Measurements from ENCODE around the gene PPFIA4.
"Not testable (repeated sequence)": the region's sequence is repeated elsewhere in the genome, so short reads cannot be mapped to it uniquely, and the experiment has no call there.

PPFIA4 gene

DNA sequence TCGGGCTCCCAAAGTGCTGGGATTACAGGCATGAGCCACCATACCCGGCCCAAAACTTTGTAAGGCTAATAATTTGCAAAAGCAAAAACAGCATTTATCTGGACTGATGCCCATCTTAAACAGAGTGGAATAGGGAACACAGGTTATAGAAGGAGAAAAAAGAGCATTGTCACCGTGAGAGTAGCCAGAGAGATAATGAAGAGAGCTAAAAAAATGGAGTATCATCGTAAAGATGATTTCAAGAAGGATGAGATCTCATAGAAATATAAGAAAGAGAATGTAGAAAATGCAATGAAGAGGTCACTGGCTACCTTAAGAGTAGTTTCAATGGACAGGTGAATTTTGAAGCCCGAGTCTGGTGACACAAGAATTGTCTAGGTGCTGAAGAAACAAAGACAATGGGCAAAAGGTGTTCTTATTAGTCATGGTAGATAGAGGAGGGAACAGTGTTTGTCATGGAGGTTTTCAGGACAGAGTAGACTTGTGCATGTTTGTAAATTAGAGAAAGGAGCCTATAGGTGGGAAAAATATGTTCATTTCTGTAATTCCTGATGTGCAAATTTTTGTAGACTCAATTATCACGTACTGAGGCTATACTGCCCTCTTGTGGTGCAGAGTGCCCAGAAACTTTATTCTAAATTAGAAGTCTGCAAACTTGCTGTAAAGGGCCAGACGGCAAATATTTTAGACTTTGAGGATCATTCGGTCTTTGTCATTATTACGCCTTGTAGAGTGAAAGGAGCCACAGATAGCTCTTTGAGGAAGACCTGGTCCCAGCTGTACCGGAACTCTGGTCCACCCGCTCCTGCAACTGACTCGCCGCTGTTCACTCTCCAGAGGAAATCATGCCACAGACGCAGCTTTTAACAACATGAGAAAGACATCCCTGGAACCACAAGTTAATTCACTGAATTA, 27.2 kb upstream of the PPFIA4 start:
- no peak overlapping the region for H3K9ac ChIP-seq (ENCODE audit: low read length)
- no peaks in the 10 kb centered on the region for H3K36me3 ChIP-seq (ENCODE audit: control insufficient read depth, insufficient read depth, low read length)
- no peaks in the 10 kb centered on the region for H3K9me3 ChIP-seq (ENCODE audit: control insufficient read depth, low read length)
- no peak overlapping the region for H3K4me3 ChIP-seq (ENCODE audit: low read length)
- H3K4me1 ChIP-seq (ENCODE audit: control insufficient read depth, insufficient read depth, low read length) = no peaks in the 10 kb centered on the region
- peaks cover 6% of the 10 kb centered on the region for H3K27me3 ChIP-seq (ENCODE audit: control insufficient read depth, insufficient read depth, low read length)

DNA sequence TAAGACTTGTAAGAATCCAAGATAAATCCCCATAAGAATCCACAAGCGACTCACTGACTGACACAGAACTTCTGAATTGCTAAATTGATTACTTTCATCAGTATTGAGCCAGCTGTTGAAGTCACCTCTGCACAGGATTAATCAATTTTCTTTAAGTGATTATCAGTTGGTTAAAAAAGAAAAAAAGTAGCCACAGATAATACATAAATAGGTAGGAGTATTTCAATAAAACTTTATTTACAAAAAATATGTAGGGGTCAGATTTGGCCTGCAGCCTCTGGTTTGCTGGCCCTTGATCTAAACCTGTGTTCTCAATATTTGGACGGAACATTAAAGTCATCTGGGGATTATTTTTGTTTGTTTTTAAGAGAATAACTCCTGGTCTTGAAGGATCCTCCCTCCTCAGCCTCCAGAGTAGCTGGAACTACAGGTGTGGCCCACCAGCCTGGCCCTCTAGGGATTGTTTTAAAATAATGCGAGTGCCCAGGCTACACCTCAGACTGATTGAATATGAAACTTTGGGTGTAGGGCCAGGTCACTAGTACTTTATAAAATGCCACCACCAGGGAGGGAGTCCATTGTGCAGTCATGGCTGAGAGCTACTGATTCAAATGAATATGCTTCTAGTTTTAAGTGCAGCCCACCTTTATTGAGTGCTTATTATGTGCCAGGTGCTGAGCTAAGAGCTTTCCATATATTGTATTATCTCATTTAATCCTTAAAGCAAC, 25.9 kb upstream of the PPFIA4 start:
- peaks cover 6% of the 10 kb centered on the region for H3K27me3 ChIP-seq (ENCODE audit: control insufficient read depth, insufficient read depth, low read length)
- H3K4me3 ChIP-seq (ENCODE audit: low read length) = no peak overlapping the region
- no peaks in the 10 kb centered on the region for H3K4me1 ChIP-seq (ENCODE audit: control insufficient read depth, insufficient read depth, low read length)
- H3K9ac ChIP-seq (ENCODE audit: low read length) = no peak overlapping the region
- no peaks in the 10 kb centered on the region for H3K36me3 ChIP-seq (ENCODE audit: control insufficient read depth, insufficient read depth, low read length)
- H3K9me3 ChIP-seq (ENCODE audit: control insufficient read depth, low read length) = no peaks in the 10 kb centered on the region

DNA sequence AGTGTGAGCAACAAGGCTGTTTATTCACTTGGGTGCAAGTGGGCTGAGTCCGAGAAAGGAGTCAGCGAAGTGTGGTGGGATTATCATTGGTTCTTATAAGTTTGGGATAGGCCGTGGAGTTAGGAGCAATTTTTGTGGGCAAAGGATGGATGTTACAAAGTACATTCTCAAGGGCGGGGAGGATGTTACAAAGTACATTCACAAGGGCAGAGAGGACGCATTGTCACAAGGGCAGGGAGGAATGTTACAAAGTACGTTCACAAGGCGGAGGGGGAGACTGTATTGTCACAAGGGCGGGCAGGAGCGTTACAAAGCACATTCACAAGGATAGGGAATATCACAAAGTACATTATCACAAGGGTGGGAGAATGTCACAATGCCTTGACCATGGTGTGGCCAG, 24.3 kb upstream of the PPFIA4 start:
- Histone ChIP-seq H3K9me3 (ENCODE audit: control insufficient read depth, low read length) (no peaks in the 10 kb centered on the region), H3K9ac (ENCODE audit: low read length) (no peak overlapping the region), H3K36me3 (ENCODE audit: control insufficient read depth, insufficient read depth, low read length) (no peaks in the 10 kb centered on the region), H3K4me3 (ENCODE audit: low read length) (no peak overlapping the region), H3K4me1 (ENCODE audit: control insufficient read depth, insufficient read depth, low read length) (no peaks in the 10 kb centered on the region), H3K27me3 (ENCODE audit: control insufficient read depth, insufficient read depth, low read length) (peaks cover 2% of the 10 kb centered on the region)

DNA sequence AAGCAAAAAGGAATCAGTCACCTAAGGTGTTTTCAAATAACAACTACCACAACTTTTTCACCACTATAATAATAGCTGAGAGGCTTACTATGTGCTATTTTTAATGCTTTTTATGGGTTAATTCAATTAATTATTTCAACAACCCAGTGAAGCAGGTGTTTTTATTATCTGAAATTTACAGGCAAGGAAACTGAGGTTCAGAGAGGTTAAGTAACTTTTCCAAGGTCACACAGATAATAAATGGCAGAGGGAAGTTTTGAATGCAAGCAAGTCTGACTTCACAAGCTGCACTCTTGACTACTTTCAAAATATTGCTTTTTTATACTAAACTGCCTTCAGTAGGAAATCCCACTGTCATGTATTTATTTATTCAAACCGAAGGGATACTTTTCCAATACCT, 23.3 kb upstream of the PPFIA4 start:
- Histone ChIP-seq H3K4me1 (ENCODE audit: control insufficient read depth, insufficient read depth, low read length) (no peaks in the 10 kb centered on the region), H3K4me3 (ENCODE audit: low read length) (no peak overlapping the region), H3K27me3 (ENCODE audit: control insufficient read depth, insufficient read depth, low read length) (peaks cover 2% of the 10 kb centered on the region), H3K36me3 (ENCODE audit: control insufficient read depth, insufficient read depth, low read length) (no peaks in the 10 kb centered on the region), H3K9ac (ENCODE audit: low read length) (no peak overlapping the region), H3K9me3 (ENCODE audit: control insufficient read depth, low read length) (no peaks in the 10 kb centered on the region)

DNA sequence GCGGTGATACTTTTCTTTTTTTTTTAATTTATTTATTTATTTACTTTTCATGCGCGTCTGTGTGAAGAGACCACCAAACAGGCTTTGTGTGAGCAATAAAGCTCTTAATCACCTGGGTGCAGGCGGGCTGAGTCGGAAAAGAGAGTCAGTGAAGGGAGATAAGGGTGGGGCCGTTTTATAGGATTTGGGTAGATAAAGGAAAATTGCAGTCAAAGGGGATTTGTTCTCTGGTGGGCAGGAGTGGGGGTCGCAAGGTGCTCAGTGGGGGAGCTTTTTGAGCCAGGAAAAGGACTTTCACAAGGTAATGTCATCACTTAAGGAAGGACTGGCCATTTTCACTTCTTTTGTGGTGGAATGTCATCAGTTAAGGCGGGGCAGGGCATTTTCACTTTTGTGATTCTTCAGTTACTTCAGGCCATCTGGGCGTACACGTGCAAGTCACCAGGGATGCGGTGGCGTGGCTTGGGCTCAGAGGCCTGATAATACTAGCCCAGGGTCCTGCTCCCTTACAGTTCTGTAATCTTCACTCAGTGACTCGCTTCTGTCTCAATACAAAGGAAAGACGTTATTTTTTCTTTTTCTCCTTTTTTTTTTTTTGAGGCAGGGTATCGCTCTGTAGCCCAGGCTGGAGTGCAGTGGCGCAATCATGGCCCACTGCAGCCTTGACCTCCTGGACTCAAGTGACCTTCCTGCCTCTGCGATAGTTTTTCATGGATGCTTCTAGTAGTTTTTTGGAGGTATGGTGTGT, 20.7 kb upstream of the PPFIA4 start:
- not testable (repeated sequence) for H3K9ac ChIP-seq (ENCODE audit: low read length); H3K4me3 ChIP-seq (ENCODE audit: low read length)

DNA sequence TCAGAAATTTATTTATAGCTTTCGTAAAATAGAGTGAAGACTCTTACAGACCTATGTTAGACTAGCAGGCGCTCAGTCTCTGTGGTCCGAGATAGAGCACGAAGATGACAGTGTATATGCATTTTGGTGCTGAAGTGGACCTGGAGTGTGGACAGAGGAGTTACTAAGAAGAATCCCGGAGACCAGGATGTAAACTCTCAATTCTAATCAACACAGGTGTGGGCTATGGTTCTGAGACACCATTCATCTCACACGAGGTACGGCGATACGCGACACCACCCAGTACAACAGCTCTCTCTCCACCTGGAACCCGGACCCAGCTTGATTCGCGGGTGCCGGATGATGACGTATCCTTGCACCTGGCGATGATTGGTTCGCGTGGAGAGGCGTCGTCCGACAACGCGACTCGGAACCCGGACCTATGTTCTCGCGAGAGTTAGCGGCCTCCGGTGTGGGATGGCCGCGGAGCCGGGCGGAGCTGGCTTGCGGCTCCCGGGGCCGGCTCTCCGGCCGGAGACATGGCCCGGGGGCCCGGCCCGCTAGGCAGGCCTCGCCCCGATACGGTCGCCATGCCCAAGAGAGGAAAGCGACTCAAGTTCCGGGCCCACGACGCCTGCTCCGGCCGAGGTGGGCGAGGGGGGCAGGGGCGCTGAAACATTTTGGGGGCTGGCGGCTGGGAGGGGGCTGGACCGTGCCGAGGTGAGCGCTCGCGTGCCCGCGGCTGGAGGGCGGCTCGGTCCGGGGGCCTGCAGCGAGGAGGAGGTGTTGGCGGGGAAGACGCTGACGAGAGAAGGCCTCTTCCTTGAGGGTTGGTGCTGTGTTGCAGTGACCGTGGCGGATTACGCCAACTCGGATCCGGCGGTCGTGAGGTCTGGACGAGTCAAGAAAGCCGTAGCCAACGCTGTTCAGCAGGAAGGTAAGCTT, 19.1 kb upstream of the PPFIA4 start, which contains the start of gene TMEM183A:
TSS of gene TMEM183A (plus strand) at position 427 of the 924 bp plus-strand sequence. CDS start at position 519, 92 bp downstream.
- peak within 1 kb of the TSS; percentile 89 for H3K4me3 ChIP-seq (ENCODE audit: low read length)
- peak within 1 kb of the TSS; percentile 89 for H3K9ac ChIP-seq (ENCODE audit: low read length)
- no peaks in the 10 kb centered on the region for H3K9me3 ChIP-seq (ENCODE audit: control insufficient read depth, low read length)
- H3K36me3 ChIP-seq (ENCODE audit: control insufficient read depth, insufficient read depth, low read length) = no peaks in the 10 kb centered on the region
- peaks cover 6% of the 10 kb centered on the region for H3K4me1 ChIP-seq (ENCODE audit: control insufficient read depth, insufficient read depth, low read length)
- H3K27me3 ChIP-seq (ENCODE audit: control insufficient read depth, insufficient read depth, low read length) = peaks cover 2% of the 10 kb centered on the region

More for the DNA sequence above, 20.7 kb upstream of the PPFIA4 start:
- H3K9me3 ChIP-seq (ENCODE audit: control insufficient read depth, low read length); H3K27me3 ChIP-seq (ENCODE audit: control insufficient read depth, insufficient read depth, low read length); H3K4me1 ChIP-seq (ENCODE audit: control insufficient read depth, insufficient read depth, low read length); H3K36me3 ChIP-seq (ENCODE audit: control insufficient read depth, insufficient read depth, low read length): not testable (repeated sequence)

DNA sequence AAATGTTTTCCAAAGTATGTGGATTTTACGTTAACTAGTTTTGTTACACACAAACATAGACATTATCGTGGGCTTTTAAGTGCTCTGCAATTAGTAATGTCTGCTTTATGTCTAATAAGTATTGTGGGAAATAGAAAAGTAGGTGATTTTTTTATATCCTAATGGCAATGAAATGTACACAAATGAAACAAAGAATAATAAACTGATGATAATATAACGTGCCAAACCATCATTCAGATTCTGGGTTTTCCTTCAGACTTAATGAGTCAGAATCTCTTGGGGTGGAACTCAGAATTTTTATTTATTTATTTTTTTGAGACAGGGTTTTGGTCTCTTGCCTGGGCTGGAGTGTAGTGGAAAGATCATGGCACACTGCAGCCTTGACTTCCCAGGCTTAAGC, 17.1 kb upstream of the PPFIA4 start:
- H3K9ac ChIP-seq (ENCODE audit: low read length) = peak overlapping the region; percentile 89
- H3K9me3 ChIP-seq (ENCODE audit: control insufficient read depth, low read length) = no peaks in the 10 kb centered on the region
- H3K4me3 ChIP-seq (ENCODE audit: low read length) = no peak overlapping the region
- H3K4me1 ChIP-seq (ENCODE audit: control insufficient read depth, insufficient read depth, low read length) = peaks cover 6% of the 10 kb centered on the region
- peaks cover 3% of the 10 kb centered on the region for H3K36me3 ChIP-seq (ENCODE audit: control insufficient read depth, insufficient read depth, low read length)
- H3K27me3 ChIP-seq (ENCODE audit: control insufficient read depth, insufficient read depth, low read length) = no peaks in the 10 kb centered on the region

DNA sequence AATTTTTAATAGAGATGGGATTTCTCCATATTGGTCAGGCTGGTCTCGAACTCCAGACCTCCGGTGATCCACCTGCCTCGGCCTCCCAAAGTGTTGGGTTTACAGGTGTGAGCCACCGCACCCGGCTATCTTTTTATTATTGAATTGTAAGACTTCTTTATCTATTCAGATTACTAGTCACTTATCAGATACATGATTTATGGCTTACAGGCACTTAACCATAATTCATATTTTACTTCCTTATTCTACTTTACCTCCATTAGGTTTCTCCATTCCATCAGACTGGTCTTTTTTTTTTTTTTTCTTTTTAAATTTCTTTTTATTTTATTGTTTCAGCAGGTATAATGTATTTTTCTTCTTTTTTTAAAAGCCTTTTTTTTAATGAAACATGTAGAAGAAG, 14.7 kb upstream of the PPFIA4 start:
- Histone ChIP-seq H3K4me3 (ENCODE audit: low read length) (no peak overlapping the region), H3K36me3 (ENCODE audit: control insufficient read depth, insufficient read depth, low read length) (peaks cover 3% of the 10 kb centered on the region), H3K9ac (ENCODE audit: low read length) (no peak overlapping the region), H3K27me3 (ENCODE audit: control insufficient read depth, insufficient read depth, low read length) (no peaks in the 10 kb centered on the region), H3K9me3 (ENCODE audit: control insufficient read depth, low read length) (no peaks in the 10 kb centered on the region), H3K4me1 (ENCODE audit: control insufficient read depth, insufficient read depth, low read length) (peaks cover 6% of the 10 kb centered on the region)

DNA sequence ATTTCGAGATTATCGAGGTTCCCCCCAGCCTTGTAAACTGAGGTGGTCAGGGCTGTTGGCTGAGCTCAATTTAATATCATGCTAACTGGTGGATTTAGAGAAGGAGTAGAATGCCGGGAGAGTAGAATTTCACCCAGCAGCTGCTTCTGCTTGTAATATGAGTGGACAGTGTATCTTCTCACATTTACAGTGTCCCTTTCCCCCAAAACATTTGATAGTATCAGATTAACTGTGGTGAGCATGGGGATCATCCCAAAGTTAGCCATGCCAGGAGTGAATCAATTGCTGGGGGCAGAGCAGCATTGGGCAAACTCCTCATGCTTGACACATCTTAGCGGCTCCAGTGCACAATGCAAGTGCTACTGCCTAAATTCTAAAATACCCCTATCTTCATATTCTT, 9.2 kb upstream of the PPFIA4 start:
- H3K36me3 ChIP-seq (ENCODE audit: control insufficient read depth, insufficient read depth, low read length) = peaks cover 3% of the 10 kb centered on the region
- H3K4me3 ChIP-seq (ENCODE audit: low read length) = no peak overlapping the region
- H3K9ac ChIP-seq (ENCODE audit: low read length) = no peak overlapping the region
- no peaks in the 10 kb centered on the region for H3K9me3 ChIP-seq (ENCODE audit: control insufficient read depth, low read length)
- no peaks in the 10 kb centered on the region for H3K27me3 ChIP-seq (ENCODE audit: control insufficient read depth, insufficient read depth, low read length)
- H3K4me1 ChIP-seq (ENCODE audit: control insufficient read depth, insufficient read depth, low read length) = no peaks in the 10 kb centered on the region

DNA sequence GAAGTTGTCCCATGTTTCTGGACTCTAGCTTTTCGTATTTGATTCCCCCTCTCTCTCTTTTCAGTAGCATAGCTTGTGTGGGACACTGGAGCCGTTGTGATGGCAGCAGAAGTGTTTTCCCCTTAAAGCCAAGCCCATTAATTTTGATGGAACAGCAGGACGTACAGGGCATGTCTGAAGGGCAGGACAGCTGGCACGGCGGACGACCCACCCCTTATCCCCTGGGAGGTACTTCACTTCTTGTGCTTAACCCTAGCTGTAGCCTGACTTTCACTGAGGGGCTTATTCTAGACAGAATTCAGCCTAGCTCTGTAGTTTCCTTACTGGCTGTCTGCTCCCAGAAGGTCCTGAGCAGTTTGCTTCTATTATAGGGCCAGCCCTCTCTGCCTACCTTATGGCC, 8.6 kb upstream of the PPFIA4 start:
- H3K27me3 ChIP-seq (ENCODE audit: control insufficient read depth, insufficient read depth, low read length) = no peaks in the 10 kb centered on the region
- no peaks in the 10 kb centered on the region for H3K9me3 ChIP-seq (ENCODE audit: control insufficient read depth, low read length)
- no peaks in the 10 kb centered on the region for H3K4me1 ChIP-seq (ENCODE audit: control insufficient read depth, insufficient read depth, low read length)
- no peak overlapping the region for H3K4me3 ChIP-seq (ENCODE audit: low read length)
- H3K9ac ChIP-seq (ENCODE audit: low read length) = no peak overlapping the region
- peaks cover 3% of the 10 kb centered on the region for H3K36me3 ChIP-seq (ENCODE audit: control insufficient read depth, insufficient read depth, low read length)

DNA sequence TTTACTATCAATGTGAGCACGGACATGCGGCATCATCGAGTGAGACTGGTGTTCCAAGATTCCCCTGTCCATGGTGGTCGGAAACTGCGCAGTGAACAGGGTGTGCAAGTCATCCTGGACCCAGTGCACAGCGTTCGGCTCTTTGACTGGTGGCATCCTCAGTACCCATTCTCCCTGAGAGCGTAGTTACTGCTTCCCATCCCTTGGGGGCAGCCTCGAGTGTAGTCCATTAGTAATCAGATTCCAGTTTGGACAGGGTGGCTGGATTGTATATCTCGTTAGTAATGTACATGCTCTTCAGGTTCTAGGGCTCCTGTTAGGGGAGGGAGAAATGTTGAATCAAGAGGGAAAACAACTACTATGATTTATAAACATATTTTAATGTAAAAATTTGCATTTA, 3.4 kb upstream of the PPFIA4 start:
- peaks cover 18% of the 10 kb centered on the region for H3K4me1 ChIP-seq (ENCODE audit: control insufficient read depth, insufficient read depth, low read length)
- H3K27me3 ChIP-seq (ENCODE audit: control insufficient read depth, insufficient read depth, low read length) = peaks cover 14% of the 10 kb centered on the region
- not testable (repeated sequence) for H3K4me3 ChIP-seq (ENCODE audit: low read length); H3K9me3 ChIP-seq (ENCODE audit: control insufficient read depth, low read length); H3K9ac ChIP-seq (ENCODE audit: low read length); H3K36me3 ChIP-seq (ENCODE audit: control insufficient read depth, insufficient read depth, low read length)

Measured in mucosa of stomach (tissue), 1 donor.